NOMO-1 treated with DMSO at 0.1 percent for 48 hours (cell line): ENCODE measurements around the gene CYTL1.

ENCODE experiments used
- DNase-seq: peaks from one replicate; lab custom pipeline; 2025; ENCODE audit not compliant: unreplicated experiment; lab: John Stamatoyannopoulos, UW

Gene CYTL1

GRCh38 chr4:4971796-4972195 is 47.5 kb downstream of the CYTL1 start:
- no peak for DNase-seq

GRCh38 chr4:4969298-4969697 is 50.0 kb downstream of the CYTL1 start:
- DNase-seq: no peak

- no peak for DNase-seq
Measured at GRCh38 chr4:4968161-4968725, 51.0 kb downstream of the CYTL1 start.
